Retinal pigment epithelial cell (primary cell): ENCODE results near the gene NRAS.

Experiments
- DNase-seq: peaks from one replicate; pipeline ENCODE4 v3.0.0-alpha.2; 2010; ENCODE audit warnings: low read depth
- H3K4me3 ChIP-seq: 2 replicates; pipeline ENCODE4 v1.5.1; 2011; ENCODE audit warnings: mild to moderate bottlenecking, low read length, control low read depth, moderate library complexity
- TF ChIP-seq, protein P1 (sequence below): conservative IDR thresholded peaks from 2 replicates; pipeline ENCODE4 v1.5.1; 2011; ENCODE audit warnings: low read depth, low read length, control low read depth, inconsistent platforms

Gene NRAS

DNA sequence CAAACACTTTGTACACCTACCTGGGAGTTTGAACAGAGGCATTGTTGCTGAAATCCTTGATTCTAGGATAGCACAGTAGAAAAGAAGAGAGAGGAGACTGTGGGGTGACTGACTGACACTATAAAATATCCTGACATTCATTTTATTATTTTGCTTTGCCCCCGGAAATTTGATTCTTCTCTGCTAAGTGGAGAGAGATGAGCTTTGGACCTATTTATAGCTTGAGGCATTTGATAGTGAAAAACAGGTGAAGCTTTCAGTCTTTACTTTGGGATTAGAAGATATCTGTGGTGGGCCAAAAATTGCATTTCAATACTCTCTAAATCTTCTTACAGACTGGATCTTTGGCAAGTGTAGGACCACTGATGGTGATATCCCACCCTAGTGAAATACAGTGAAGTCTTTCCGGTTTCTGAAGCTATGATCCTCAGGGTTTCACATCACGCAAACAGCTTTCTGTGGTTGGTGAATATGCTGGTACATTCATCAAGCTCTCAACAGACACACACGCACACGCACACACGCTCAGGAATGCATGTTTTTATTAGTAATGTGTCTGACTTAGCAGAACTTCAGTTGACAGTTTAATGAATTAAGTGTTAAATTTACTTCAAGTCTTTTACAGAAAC lies 21.0 kb downstream of the NRAS start, which contains the start of gene AMPD1:
Gene AMPD1, minus strand, starts transcription at position 117 of the 629 bp plus-strand sequence. Its CDS starts 75 bp downstream, at position 42.
- TF ChIP-seq, protein P1, sequence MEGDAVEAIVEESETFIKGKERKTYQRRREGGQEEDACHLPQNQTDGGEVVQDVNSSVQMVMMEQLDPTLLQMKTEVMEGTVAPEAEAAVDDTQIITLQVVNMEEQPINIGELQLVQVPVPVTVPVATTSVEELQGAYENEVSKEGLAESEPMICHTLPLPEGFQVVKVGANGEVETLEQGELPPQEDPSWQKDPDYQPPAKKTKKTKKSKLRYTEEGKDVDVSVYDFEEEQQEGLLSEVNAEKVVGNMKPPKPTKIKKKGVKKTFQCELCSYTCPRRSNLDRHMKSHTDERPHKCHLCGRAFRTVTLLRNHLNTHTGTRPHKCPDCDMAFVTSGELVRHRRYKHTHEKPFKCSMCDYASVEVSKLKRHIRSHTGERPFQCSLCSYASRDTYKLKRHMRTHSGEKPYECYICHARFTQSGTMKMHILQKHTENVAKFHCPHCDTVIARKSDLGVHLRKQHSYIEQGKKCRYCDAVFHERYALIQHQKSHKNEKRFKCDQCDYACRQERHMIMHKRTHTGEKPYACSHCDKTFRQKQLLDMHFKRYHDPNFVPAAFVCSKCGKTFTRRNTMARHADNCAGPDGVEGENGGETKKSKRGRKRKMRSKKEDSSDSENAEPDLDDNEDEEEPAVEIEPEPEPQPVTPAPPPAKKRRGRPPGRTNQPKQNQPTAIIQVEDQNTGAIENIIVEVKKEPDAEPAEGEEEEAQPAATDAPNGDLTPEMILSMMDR: no peak
- no peak within 1 kb of the TSS for H3K4me3 ChIP-seq
- DNase-seq: no peak

DNA sequence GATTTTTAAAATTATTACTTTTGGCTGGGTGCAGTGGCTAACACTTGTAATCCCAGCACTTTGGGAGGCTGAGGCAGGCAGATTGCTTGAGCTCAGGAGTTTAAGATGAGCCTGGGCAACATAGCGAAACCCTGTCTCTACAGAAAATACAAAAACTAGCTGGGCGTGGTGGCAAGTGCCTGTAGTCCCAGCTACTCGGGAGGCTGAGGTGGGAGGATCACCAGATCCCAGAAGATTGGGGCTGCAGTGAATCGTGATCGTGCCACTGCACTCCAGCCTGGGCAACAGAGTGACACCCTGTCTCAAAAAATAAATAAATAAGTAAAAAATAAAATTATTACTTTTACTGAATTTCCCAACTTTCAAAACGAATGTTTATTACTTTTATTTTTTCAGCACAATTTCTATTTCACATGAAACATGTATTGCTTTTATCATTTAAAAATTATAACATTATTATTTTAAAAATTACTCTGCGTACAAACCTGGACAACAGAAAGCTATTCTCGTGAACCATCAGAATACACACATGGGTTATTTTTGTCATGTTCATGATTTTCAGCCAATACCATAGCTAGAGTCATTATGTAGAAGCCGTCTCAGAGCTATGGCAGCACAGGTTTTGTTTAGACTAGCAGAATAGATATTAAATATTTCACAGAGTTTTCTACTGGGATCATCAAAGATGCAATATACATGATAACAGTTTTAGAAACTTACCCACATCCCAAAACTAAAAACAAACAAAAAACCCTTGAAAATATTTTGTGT lies 21.8 kb downstream of the NRAS start:
- H3K4me3 ChIP-seq: no peak overlapping the region
- DNase-seq: no peak
- TF ChIP-seq, protein P1: no peak

DNA sequence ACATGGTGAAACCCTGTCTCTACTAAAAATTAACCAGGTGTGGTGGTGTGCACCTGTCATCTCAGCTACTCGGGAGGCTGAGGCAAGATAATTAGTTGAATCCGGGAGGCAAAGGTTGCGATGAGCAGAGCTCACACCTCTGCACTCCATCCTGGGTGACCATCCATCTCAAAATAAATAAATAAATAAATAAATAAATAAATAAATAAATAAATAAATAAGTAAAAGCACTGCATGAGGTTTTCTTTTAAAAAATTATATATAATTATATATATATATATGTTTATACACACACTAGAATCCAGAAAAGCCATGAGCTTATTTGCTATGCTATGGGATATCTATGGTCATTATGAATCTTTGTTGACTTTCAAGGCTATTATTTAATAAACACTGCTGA lies 23.6 kb downstream of the NRAS start:
- TF ChIP-seq, protein P1: no peak
- no peak overlapping the region for H3K4me3 ChIP-seq
- no peak for DNase-seq

DNA sequence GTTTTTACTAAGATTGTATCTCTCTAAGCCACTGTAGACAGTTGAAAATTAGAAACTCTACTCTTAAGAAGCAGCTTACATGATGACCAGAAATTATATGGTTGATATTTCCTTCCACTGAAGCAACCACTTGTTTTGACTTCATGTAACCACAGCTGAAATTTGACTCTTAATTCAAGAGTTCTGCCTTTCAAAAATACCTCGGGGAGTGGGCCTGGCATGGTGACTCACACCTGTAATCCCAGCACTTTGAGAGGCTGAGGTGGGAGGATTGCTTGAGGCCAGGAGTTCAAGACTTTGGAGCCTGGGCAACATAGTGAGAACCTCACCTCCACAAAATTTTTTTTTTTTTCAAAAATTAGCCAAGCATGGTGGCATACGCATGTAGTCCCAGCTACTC lies 25.5 kb downstream of the NRAS start:
- TF ChIP-seq, protein P1: no peak
- DNase-seq: no peak
- H3K4me3 ChIP-seq: no peak overlapping the region

DNA sequence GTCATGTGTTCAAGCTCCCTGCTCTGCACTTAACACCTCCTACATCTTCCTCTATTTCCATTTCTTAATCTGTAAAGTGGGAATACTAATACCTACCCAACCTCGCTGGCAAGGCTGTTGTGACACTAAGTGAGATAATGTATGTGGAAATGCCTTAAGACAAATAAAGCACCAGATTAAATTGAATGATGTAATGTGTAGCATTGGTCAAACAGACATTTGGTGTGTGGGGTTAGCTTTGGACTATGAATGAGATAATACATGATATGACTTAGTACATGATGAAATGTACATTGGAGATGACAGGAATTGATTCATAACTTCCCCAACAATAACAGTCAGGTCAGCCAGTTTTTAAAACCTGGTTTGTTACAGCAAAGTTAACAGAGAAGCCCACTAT lies 26.4 kb downstream of the NRAS start:
- H3K4me3 ChIP-seq: no peak overlapping the region
- TF ChIP-seq, protein P1: no peak
- no peak for DNase-seq

DNA sequence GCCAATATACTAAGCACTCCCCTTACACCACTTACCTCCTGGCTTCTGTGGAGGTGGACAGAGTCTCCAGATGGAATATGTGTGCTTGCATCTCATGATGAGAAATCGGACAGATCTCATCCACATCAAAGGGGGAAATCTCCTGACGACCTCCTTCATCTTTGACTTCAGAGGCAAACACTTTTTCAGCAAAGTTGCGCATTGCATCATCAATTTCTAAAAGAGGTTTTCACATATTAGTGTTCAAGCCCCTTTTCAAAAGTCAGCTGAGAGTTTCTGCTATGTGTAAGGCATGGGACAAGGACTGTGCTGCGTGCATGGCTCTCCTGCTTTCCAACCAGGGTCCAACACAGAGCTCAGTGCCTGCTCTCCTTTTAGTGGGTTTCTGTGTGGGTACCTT lies 28.0 kb downstream of the NRAS start:
- no peak overlapping the region for H3K4me3 ChIP-seq
- TF ChIP-seq, protein P1: no peak

DNA sequence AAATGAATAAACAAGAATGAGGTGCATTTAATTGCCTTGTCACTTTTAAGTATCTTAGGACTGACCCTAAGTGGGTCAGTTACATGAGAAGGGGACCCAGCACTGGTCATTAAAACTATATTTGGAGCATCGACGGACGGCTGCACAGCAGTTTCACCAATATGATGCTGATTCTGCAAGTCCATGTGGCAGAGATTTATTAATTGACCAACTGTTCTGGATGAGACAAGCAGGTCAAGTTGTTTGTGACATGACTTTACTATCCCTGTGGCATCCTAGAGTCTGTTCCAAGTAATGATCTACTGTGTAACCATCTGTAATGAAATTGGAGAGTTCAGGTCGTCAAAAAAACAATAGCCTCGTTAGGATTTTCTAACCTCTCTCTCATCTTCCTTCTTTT lies 30.7 kb downstream of the NRAS start:
- DNase-seq: no peak
- TF ChIP-seq, protein P1: no peak
- H3K4me3 ChIP-seq: no peak overlapping the region

More for the DNA sequence above, 28.0 kb downstream of the NRAS start:
- no peak for DNase-seq
